GM12878 (cell line): Measurements from ENCODE around the gene MRPL12. TPM values are rescaled to one million over a fixed set of nuclear protein-coding genes. Genes with fewer than 3 reads are reported as not detected.

ENCODE experiments used
- ATAC-seq: fragments of 200-7000 bp; cut with Tn5 transposase; 3 replicates; pipeline ENCODE4 v1.9.1; 2020; ENCODE audit warnings: mild to moderate bottlenecking, moderate library complexity
- BruUV-seq: library from RNA; stranded (reverse); fragments of 400-500 nt; replicated peaks from 2 replicates; lab custom pipeline; 2021; lab: Mats Ljungman, UMichigan
- CTCF ChIA-PET: fragments of 300-600 bp; sonication (Branson Sonifier 250); formaldehyde crosslinking; extraction: SDS; loops from one replicate; lab custom pipeline; 2021; ENCODE audit warnings: inconsistent platforms; lab: Yijun Ruan, JAX
- POLR2A ChIA-PET: fragments of 350-600 bp; formaldehyde crosslinking; extraction: SDS; loops from one replicate; lab custom pipeline; 2021; ENCODE audit warnings: inconsistent platforms; lab: Charles Lee
- RAD21 ChIA-PET: fragments of 300-600 bp; sonication (Branson Sonifier 250); formaldehyde crosslinking; loops from one replicate; lab custom pipeline; 2023; ENCODE audit warnings: antibody characterized with exemption; ENCODE audit not compliant: unreplicated experiment; lab: Charles Lee
- SMC1A ChIA-PET: fragments of 300-600 bp; sonication (Branson Sonifier 250); formaldehyde crosslinking; loops from one replicate; lab custom pipeline; 2023; ENCODE audit not compliant: unreplicated experiment, uncharacterized antibody; lab: Charles Lee
- DNase-seq: peaks from one replicate; pipeline ENCODE4 v3.0.0-alpha.2; 2011; ENCODE audit warnings: low read depth, low spot score
- FAIRE-seq: peaks from 3 replicates; lab custom pipeline; 2011; peaks lifted over from hg19 to GRCh38; lab: Jason Lieb, UNC
- H2AFZ ChIP-seq: 2 replicates; pipeline ENCODE4 v1.6.0; 2011; ENCODE audit warnings: low read depth, low read length, control low read depth; ENCODE audit not compliant: control insufficient read depth
- H3K27ac ChIP-seq: 2 replicates; pipeline ENCODE4 v1.5.1; 2011; ENCODE audit warnings: control low read depth; ENCODE audit not compliant: control insufficient read depth, insufficient read depth
- H3K27me3 ChIP-seq, 2 experiments: replicated peaks in 1 of 2; 2 replicates each; pipeline versions ENCODE4 v1.6.0 to v1.6.1; 2011; ENCODE audit warnings: low read length in 1 of 2; ENCODE audit not compliant: control insufficient read depth in 2 of 2, insufficient read depth in 2 of 2
- H3K36me3 ChIP-seq, 2 experiments: 2 replicates each; pipeline ENCODE4 v1.5.1; 2011; ENCODE audit warnings: low read length in 1 of 2; ENCODE audit not compliant: control insufficient read depth in 2 of 2, insufficient read depth in 2 of 2
- H3K4me1 ChIP-seq: 2 replicates; pipeline ENCODE4 v1.6.1; 2011; ENCODE audit warnings: mild to moderate bottlenecking, low read length, moderate library complexity, mixed read lengths; ENCODE audit not compliant: control insufficient read depth, insufficient read depth
- H3K4me2 ChIP-seq: 2 replicates; pipeline ENCODE4 v1.6.0; 2011; ENCODE audit warnings: control low read depth; ENCODE audit not compliant: control insufficient read depth, insufficient read depth
- H3K4me3 ChIP-seq: fragments of 200-600 bp; sonication (generic); 2 replicates; pipeline ENCODE4 v1.5.1; 2016
- H3K79me2 ChIP-seq: 2 replicates; pipeline ENCODE4 v1.6.0; 2011; ENCODE audit warnings: low read length; ENCODE audit not compliant: control insufficient read depth, insufficient read depth
- H3K9ac ChIP-seq: 2 replicates; pipeline ENCODE4 v1.8.0; 2011; ENCODE audit warnings: low read length, control low read depth, mixed read lengths; ENCODE audit not compliant: control insufficient read depth, insufficient read depth
- H3K9me3 ChIP-seq: replicated peaks from 3 replicates; pipeline ENCODE4 v1.5.1; 2011; ENCODE audit warnings: mild to moderate bottlenecking, low read length; ENCODE audit not compliant: control insufficient read depth, insufficient read depth
- H4K20me1 ChIP-seq: 2 replicates; pipeline ENCODE4 v1.6.0; 2011; ENCODE audit not compliant: control insufficient read depth, insufficient read depth
- ATF2 ChIP-seq: IDR thresholded peaks from 2 replicates; pipeline ENCODE4 v1.6.1; 2012; ENCODE audit warnings: low read length, inconsistent platforms
- BRCA1 ChIP-seq: IDR thresholded peaks from 2 replicates; pipeline ENCODE4 v1.6.1; 2011; ENCODE audit warnings: low read depth, low read length, improper control_type of control experiment
- LARP7 ChIP-seq: fragments of 450-650 bp; IDR thresholded peaks from 2 replicates; pipeline ENCODE4 v1.6.1; 2017; ENCODE audit warnings: mild to moderate bottlenecking
- SMAD1 ChIP-seq: fragments of 450-650 bp; IDR thresholded peaks from 2 replicates; pipeline ENCODE4 v1.6.1; 2018; ENCODE audit warnings: mild to moderate bottlenecking, low read depth; ENCODE audit not compliant: partially characterized antibody
- YBX1 ChIP-seq: fragments of 450-650 bp; IDR thresholded peaks from 2 replicates; pipeline ENCODE4 v1.6.1; 2016; ENCODE audit warnings: antibody characterized with exemption
- ZBTB33 ChIP-seq: fragments of 450-650 bp; IDR thresholded peaks from 2 replicates; pipeline ENCODE4 v1.6.1; 2017; ENCODE audit warnings: mild to moderate bottlenecking
- ZNF24 ChIP-seq: fragments of 450-650 bp; IDR thresholded peaks from 2 replicates; pipeline ENCODE4 v1.6.1; 2017; ENCODE audit warnings: antibody characterized with exemption, mild to moderate bottlenecking
- WGBS: methylation state at CpG from one replicate; pipeline ENCODE4 v1.1.6; 2016; ENCODE audit warnings: low lambda C conversion rate; ENCODE audit not compliant: insufficient replicate concordance, insufficient coverage; ENCODE audit errors: missing lambda C conversion rate; 5-methylcytosine and 5-hydroxymethylcytosine counted together
- in situ Hi-C: fragments of 300-500 bp; cut with MboI; formaldehyde crosslinking; loops from 9 replicates; pipeline ENCODE4 v1.14.3; 2018; ENCODE audit warnings: mixed read lengths
- intact Hi-C: fragments of 100-400 bp; cut with micrococcal nuclease; formaldehyde crosslinking; loops from one replicate; pipeline ENCODE4 v1.14.2; 2022; ENCODE audit not compliant: unreplicated experiment
- polyA plus RNA-seq, 11 experiments: library from polyadenylated mRNA; depleted of rRNA in 4 of 11; unstranded in 6 of 11; stranded (reverse) in 5 of 11; fragments of >200 nt; fragmentation: Nextera tagmentation in 4 of 11; fragmentation: Illumina TruSeq in 1 of 11; extraction: Ambion mirVana in 4 of 11; extraction: Trizol in 1 of 11; gene quantifications; 1 replicate in 1 of 11; 2 replicates in 10 of 11; pipeline versions ENCODE4 v1.2.1 to v1.2.3, GENCODE V29; 2011 to 2016; ENCODE audit warnings: inconsistent platforms in 2 of 11, missing spikeins in 2 of 11, low read depth in 1 of 11
- total RNA-seq, 4 experiments: library from RNA; depleted of rRNA in 3 of 4; stranded (reverse); fragments of >200 nt in 3 of 4; fragmentation: Illumina TruSeq in 1 of 4; extraction: Trizol in 1 of 4; gene quantifications; 2 replicates each; pipeline versions ENCODE4 v1.2.1 to v1.2.3, GENCODE V29; 2013 to 2021

MRPL12 gene
- total and polyA plus RNA-seq, 10 of the 15 experiments (the other 5 are each of a cell fraction or from before 2014, with no cell fraction given), result 1.3 to 269 (median 117) TPM

DNA sequence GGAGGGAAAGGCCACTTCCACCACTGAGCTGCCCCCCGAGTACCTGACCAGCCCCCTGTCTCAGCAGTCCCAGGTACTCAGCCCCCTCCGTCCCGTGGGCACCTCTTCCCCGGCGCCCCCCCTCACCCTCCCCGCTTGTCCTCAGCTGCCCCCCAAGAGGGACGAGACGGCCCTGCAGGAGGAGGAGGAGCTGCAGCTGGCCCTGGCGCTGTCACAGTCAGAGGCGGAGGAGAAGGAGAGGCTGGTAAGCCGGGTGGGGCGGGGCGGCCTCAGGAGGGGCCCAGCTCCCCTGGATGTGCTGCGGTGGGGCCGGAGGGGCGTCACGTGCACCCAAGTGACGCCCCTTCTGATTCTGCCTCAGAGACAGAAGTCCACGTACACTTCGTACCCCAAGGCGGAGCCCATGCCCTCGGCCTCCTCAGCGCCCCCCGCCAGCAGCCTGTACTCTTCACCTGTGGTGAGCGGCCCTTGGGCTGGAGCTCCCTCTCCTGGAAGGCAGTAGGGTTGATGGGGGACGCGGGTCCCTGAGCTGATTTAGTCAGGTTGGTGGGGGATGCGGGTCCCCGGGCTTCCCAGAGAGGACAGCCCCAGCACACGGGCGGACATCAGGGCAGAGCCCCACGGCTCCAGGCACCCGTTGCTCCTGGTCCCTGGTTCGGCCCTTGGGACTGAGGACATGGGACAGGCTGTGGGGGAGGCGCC, 9.5 kb upstream of the MRPL12 start (continued):
- TF ChIP-seq ZBTB33 (no peak; the same call in 1 of the 2 replicates), YBX1 (no peak), ATF2 (no peak), SMAD1 (no peak), ZNF24 (no peak)

GRCh38 chr17:81694810-81695209, 8.4 kb upstream of the MRPL12 start:
- no peak for FAIRE-seq
- Histone ChIP-seq H3K27me3 (no peaks in the 10 kb centered on the region), H3K4me1 (no peaks in the 10 kb centered on the region), H2AFZ (no peak overlapping the region), H3K9me3 (no peaks in the 10 kb centered on the region), H3K79me2 (no peaks in the 10 kb centered on the region), H3K27ac (no peak overlapping the region), H3K4me2 (no peak overlapping the region), H3K36me3 (peaks cover 19 to 53% of the 10 kb centered on the region in 2 experiments; a peak in 3 of 4 replicates), H3K4me3 (no peak overlapping the region), H4K20me1 (no peaks in the 10 kb centered on the region; the same call in 1 of the 2 replicates), H3K9ac (no peak overlapping the region)
- no peak for TF ChIP-seq LARP7
- TF ChIP-seq BRCA1, result no peak
- no TSS peak for BruUV-seq
- intact Hi-C loops, result no loop called here
- RAD21 ChIA-PET, result no interaction called here
- POLR2A ChIA-PET, result no interaction called here
- WGBS, result 87% methylated on average over 19 of the region's 19 CpGs
- no peak for DNase-seq
- ATAC-seq, result no peak
- CTCF ChIA-PET, result no interaction called here
- in situ Hi-C loops, result no loop called here
- SMC1A ChIA-PET, result no interaction called here
